A549 (cell line): ENCODE results near the gene LRRC8E. TPM values are rescaled to one million over a fixed set of nuclear protein-coding genes. Genes with fewer than 3 reads are reported as not detected.
A peak's percentile ranks its signal among the peaks of the same experiment; 100 is the strongest.

ENCODE experiments used
- ATAC-seq, 2 experiments: fragments of 200-7000 bp in 1 of 2; fragments of >200 bp in 1 of 2; cut with Nextera tagmentation in 1 of 2; cut with Tn5 transposase in 1 of 2; 3 replicates each; pipeline versions ENCODE4 v1.8.0 to v1.9.1; 2018 to 2020; ENCODE audit warnings: mild to moderate bottlenecking in 1 of 2, moderate library complexity in 1 of 2
- CTCF ChIA-PET: fragments of 300-600 bp; sonication (Branson Sonifier 250); formaldehyde crosslinking; extraction: SDS; loops from one replicate; lab custom pipeline; 2021; ENCODE audit warnings: antibody characterized with exemption, inconsistent platforms; lab: Yijun Ruan, JAX
- POLR2A ChIA-PET: fragments of 350-600 bp; formaldehyde crosslinking; extraction: SDS; loops from one replicate; lab custom pipeline; 2021; ENCODE audit warnings: antibody characterized with exemption, inconsistent platforms; lab: Yijun Ruan, JAX
- DNase-seq, 2 experiments: peaks; one replicate each; pipeline versions ENCODE4 v3.0.0 to v3.0.0-alpha.2; 2011 to 2016; ENCODE audit warnings: low read depth in 1 of 2, low spot score in 1 of 2
- FAIRE-seq: peaks from 2 replicates; lab custom pipeline; 2011; peaks lifted over from hg19 to GRCh38; lab: Jason Lieb, UNC
- H3K27ac ChIP-seq, 2 experiments: fragments of >200 bp; sonication (Bioruptor Twin); formaldehyde crosslinking; 3 replicates each; pipeline ENCODE4 v1.5.1; 2016 to 2017
- H3K4me1 ChIP-seq: fragments of >200 bp; sonication (Bioruptor Twin); formaldehyde crosslinking; 3 replicates; pipeline ENCODE4 v1.6.1; 2016
- H3K4me2 ChIP-seq: fragments of >200 bp; sonication (Bioruptor Twin); formaldehyde crosslinking; 3 replicates; pipeline ENCODE4 v1.6.1; 2016
- H3K4me3 ChIP-seq: fragments of >200 bp; sonication (Bioruptor Twin); formaldehyde crosslinking; 3 replicates; pipeline ENCODE4 v1.5.1; 2016
- H3K9me3 ChIP-seq: fragments of >200 bp; sonication (Bioruptor Twin); formaldehyde crosslinking; 3 replicates; pipeline ENCODE4 v1.6.1; 2016
- ATOH8 ChIP-seq: fragments of 250-450 bp; sonication (Bioruptor Pico); IDR thresholded peaks from 2 replicates; pipeline ENCODE4 v1.5.0; 2020; ENCODE audit warnings: low read depth, mild to moderate bottlenecking, moderate library complexity
- CEBPB ChIP-seq, 2 experiments: fragments of >200 bp in 1 of 2; sonication (Bioruptor Twin) in 1 of 2; formaldehyde crosslinking in 1 of 2; IDR thresholded peaks; 2 replicates each; pipeline ENCODE4 v1.6.1; 2012 to 2016
- CHD2 ChIP-seq: fragments of 150-350 bp; IDR thresholded peaks from 2 replicates; pipeline ENCODE4 v1.6.1; 2014; ENCODE audit warnings: low read length; ENCODE audit not compliant: partially characterized antibody
- CHD4 ChIP-seq: fragments of 200-600 bp; sonication (generic); IDR thresholded peaks from 2 replicates; pipeline ENCODE4 v1.6.1; 2016; ENCODE audit warnings: antibody characterized with exemption, mild to moderate bottlenecking, borderline replicate concordance
- CTCF ChIP-seq: fragments of >200 bp; sonication (Bioruptor Twin); formaldehyde crosslinking; IDR thresholded peaks from 3 replicates; pipeline ENCODE4 v1.5.1; 2016
- E2F6 ChIP-seq: IDR thresholded peaks from 2 replicates; pipeline ENCODE4 v1.6.1; 2012; ENCODE audit warnings: low read depth, borderline replicate concordance
- EHMT2 ChIP-seq: fragments of 200-600 bp; sonication (generic); IDR thresholded peaks from 2 replicates; pipeline ENCODE4 v1.6.1; 2016; ENCODE audit warnings: antibody characterized with exemption, low read depth, mild to moderate bottlenecking, moderate library complexity
- GATA3 ChIP-seq: IDR thresholded peaks from 2 replicates; pipeline ENCODE4 v1.6.1; 2012; ENCODE audit warnings: borderline replicate concordance
- HDAC2 ChIP-seq: fragments of 200-600 bp; sonication (generic); IDR thresholded peaks from 2 replicates; pipeline ENCODE4 v1.6.1; 2016
- KDM1A ChIP-seq: fragments of 200-600 bp; sonication (generic); IDR thresholded peaks from 2 replicates; pipeline ENCODE4 v1.6.1; 2016; ENCODE audit warnings: low read depth, mild to moderate bottlenecking
- KDM5A ChIP-seq: fragments of 200-600 bp; sonication (generic); IDR thresholded peaks from 2 replicates; pipeline ENCODE4 v1.6.1; 2016; ENCODE audit warnings: antibody characterized with exemption, mild to moderate bottlenecking
- MAFK ChIP-seq: fragments of 450-650 bp; IDR thresholded peaks from 2 replicates; pipeline ENCODE4 v1.6.1; 2014; ENCODE audit not compliant: partially characterized antibody
- MAX ChIP-seq: IDR thresholded peaks from 2 replicates; pipeline ENCODE4 v1.6.1; 2012
- MYC ChIP-seq: IDR thresholded peaks from 2 replicates; pipeline ENCODE4 v1.6.1; 2012; ENCODE audit warnings: mild to moderate bottlenecking, inconsistent platforms, low read length, improper control_type of control experiment, borderline replicate concordance
- PHF8 ChIP-seq: fragments of 200-600 bp; sonication (generic); IDR thresholded peaks from 2 replicates; pipeline ENCODE4 v1.6.1; 2016; ENCODE audit warnings: low read depth, mild to moderate bottlenecking, antibody characterized with exemption, moderate library complexity, borderline replicate concordance
- RAD21 ChIP-seq, 2 experiments: fragments of >200 bp in 1 of 2; sonication (Bioruptor Twin) in 1 of 2; formaldehyde crosslinking in 1 of 2; IDR thresholded peaks in 1 of 2; conservative IDR thresholded peaks in 1 of 2; 2 replicates in 1 of 2; 3 replicates in 1 of 2; pipeline ENCODE4 v1.6.1; 2012 to 2018; ENCODE audit warnings: inconsistent platforms in 1 of 2
- RFX5 ChIP-seq: fragments of 450-650 bp; IDR thresholded peaks from 2 replicates; pipeline ENCODE4 v1.7.1; 2014; ENCODE audit warnings: antibody characterized with exemption, mild to moderate bottlenecking, moderate library complexity
- ZNF302 ChIP-seq: fragments of 250-450 bp; sonication (Bioruptor Pico); IDR thresholded peaks from 2 replicates; pipeline ENCODE4 v1.9.0; 2021; ENCODE audit warnings: inconsistent platforms, mild to moderate bottlenecking, moderate library complexity
- WGBS: methylation state at CpG from one replicate; pipeline ENCODE4 v1.1.6; 2017; ENCODE audit errors: missing lambda C conversion rate; 5-methylcytosine and 5-hydroxymethylcytosine counted together
- polyA plus RNA-seq, 4 experiments: library from polyadenylated mRNA; depleted of rRNA in 3 of 4; stranded (reverse); fragments of >200 nt; fragmentation: RNase III in 1 of 4; extraction: RNeasy Plus Mini Kit Qiagen cat#74134 plus additional on column Dnase treatment in 1 of 4; gene quantifications; 2 replicates in 3 of 4; 3 replicates in 1 of 4; pipeline ENCODE4 v1.2.3, GENCODE V29; 2011 to 2017

The LRRC8E gene
- polyA plus RNA-seq, 2 of the 4 experiments (the other 2 are of a cell fraction) = 4.0 to 4.4 TPM

GRCh38 chr19:7871437-7872305 is 16.6 kb upstream of the LRRC8E start (continued):
- no peak for TF ChIP-seq CEBPB (IDR thresholded peaks at IDR 0.05)
- no peak for TF ChIP-seq RFX5

GRCh38 chr19:7872306-7873204 is 15.8 kb upstream of the LRRC8E start:
- CTCF ChIA-PET = interaction anchor here (2.5 kb wide), 1 partner anchor 20 kb away, joined by 6 read pairs; no protein-coding TSS in a partner anchor
- POLR2A ChIA-PET = interaction anchor here (0.7 kb wide), 1 partner anchor 31 kb away, joined by 4 read pairs; the partner anchor contains the start of gene MAP2K7
- no peak for FAIRE-seq

GRCh38 chr19:7873304-7874075 is 14.8 kb upstream of the LRRC8E start:
- Histone ChIP-seq H3K4me3 (peak overlapping the region; percentile 86), H3K9me3 (no peaks in the 10 kb centered on the region), H3K27ac (peak overlapping the region; percentile 78 to 87), H3K4me1 (peaks cover 28% of the 10 kb centered on the region)
- CTCF ChIA-PET = interaction anchor here (2.5 kb wide), 1 partner anchor 20 kb away, joined by 6 read pairs; no protein-coding TSS in a partner anchor
- POLR2A ChIA-PET = no interaction called here
- DNase-seq = no peak
- no peak for FAIRE-seq
- 83% methylated on average over 29 of the region's 53 CpGs for WGBS
- no peak for TF ChIP-seq HDAC2
- TF ChIP-seq E2F6 = no peak
- TF ChIP-seq, all 56 proteins: peak for 0
- H3K4me2 ChIP-seq = peak overlapping the region; percentile 99
- ATAC-seq = no peak

More at GRCh38 chr19:7872306-7873204, 15.8 kb upstream of the LRRC8E start:
- no peak for DNase-seq
- no peak for TF ChIP-seq GATA3
- no peak for TF ChIP-seq ZNF302 (CRISPR knock-in tag)
- TF ChIP-seq MYC = no peak
- TF ChIP-seq KDM5A = no peak
- TF ChIP-seq MAX = no peak
- no peak for TF ChIP-seq CTCF
- no peak for TF ChIP-seq RFX5
- TF ChIP-seq PHF8 = no peak
- peak; percentile 83 for TF ChIP-seq KDM1A
- TF ChIP-seq EHMT2 = no peak
- no peak for TF ChIP-seq RAD21 (conservative IDR thresholded peaks at IDR 0.05 in 1 of 2, IDR thresholded peaks at IDR 0.05 in 1 of 2)
- TF ChIP-seq MAFK = no peak
- TF ChIP-seq ATOH8 (CRISPR knock-in tag) = no peak
- TF ChIP-seq CHD2 = no peak
- peak; percentile 82; the same call in 1 of the 2 replicates for TF ChIP-seq CHD4
- Histone ChIP-seq H3K4me2 (peak overlapping the region; percentile 81), H3K4me3 (peak overlapping the region; percentile 35; the same call in 1 of the 3 replicates), H3K27ac (0 out of 6 replicates have a peak overlapping the region, but pooled peaks of 1 of the 2 experiments have one; percentile 25), H3K4me1 (peaks cover 31% of the 10 kb centered on the region), H3K9me3 (no peaks in the 10 kb centered on the region)
- no peak for ATAC-seq
- 56% methylated on average over 18 of the region's 47 CpGs for WGBS
